ENCODE results near the gene ZMYND12.

ZMYND12 gene

DNA sequence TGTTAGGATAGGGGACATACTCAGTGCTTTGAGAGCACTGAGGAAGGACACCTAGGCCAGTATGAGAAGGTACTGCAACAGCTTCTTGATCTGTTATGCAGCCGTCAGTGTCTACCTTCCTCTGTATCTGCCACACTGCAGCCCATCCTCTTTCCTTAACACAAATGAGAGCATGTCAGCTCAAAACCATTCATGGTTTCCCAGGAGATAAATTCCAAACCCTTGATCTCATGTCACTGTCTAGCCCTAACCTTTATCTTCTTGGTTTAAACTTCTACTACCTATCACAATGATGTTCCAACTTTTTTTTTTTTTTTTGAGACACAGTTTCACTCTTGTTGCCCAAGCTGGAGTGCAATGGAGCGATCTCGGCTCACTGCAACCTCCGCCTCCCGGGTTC is 1.4 kb downstream of the ZMYND12 start:
- no peaks in the 10 kb centered on the region for H3K9me3 ChIP-seq (ENCODE audit: severe bottlenecking)
- H3K36me3 ChIP-seq: peaks cover 12% of the 10 kb centered on the region
- no peaks in the 10 kb centered on the region for H3K27me3 ChIP-seq (ENCODE audit: insufficient read depth, low read depth, severe bottlenecking)
- TF ChIP-seq CTCF (IDR thresholded peaks at IDR 0.05; ENCODE audit: low read depth, low read length): no peak
- H3K4me3 ChIP-seq (ENCODE audit: low read depth, low read length): no peak overlapping the region
- no peak for DNase-seq
- no peak overlapping the region for H3K27ac ChIP-seq

- H3K9me3 ChIP-seq (ENCODE audit: severe bottlenecking): no peaks in the 10 kb centered on the region
- no peak overlapping the region for H3K4me3 ChIP-seq (ENCODE audit: low read depth, low read length)
- TF ChIP-seq CTCF (IDR thresholded peaks at IDR 0.05; ENCODE audit: low read depth, low read length): no peak
- H3K27me3 ChIP-seq (ENCODE audit: insufficient read depth, low read depth, severe bottlenecking): no peaks in the 10 kb centered on the region
- no peak for DNase-seq
- peaks cover 5% of the 10 kb centered on the region for H3K36me3 ChIP-seq
- no peak overlapping the region for H3K27ac ChIP-seq
Measured at GRCh38 chr1:42453386-42453785, 2.4 kb downstream of the ZMYND12 start.

DNA sequence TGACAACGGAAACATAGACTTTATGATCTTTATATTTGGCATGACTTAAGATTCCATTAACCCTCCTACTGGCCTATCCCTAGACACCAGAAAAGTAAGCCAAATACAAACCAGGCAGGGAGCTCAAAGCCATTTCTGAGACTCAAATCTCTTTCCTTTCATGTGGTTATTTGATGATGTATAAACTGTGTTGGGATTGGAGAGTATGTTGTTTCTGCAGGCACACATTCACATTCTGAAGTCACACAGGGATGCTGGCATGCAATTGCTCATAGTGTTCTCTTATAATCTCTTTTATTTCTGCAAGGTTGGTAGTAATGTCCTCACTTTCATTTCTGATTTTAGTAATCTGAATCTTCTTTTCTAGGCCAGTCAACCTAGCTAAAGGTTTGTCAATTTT is 5.8 kb downstream of the ZMYND12 start:
- DNase-seq: no peak
- Histone ChIP-seq H3K27ac (no peak overlapping the region), H3K27me3 (ENCODE audit: insufficient read depth, low read depth, severe bottlenecking) (no peaks in the 10 kb centered on the region), H3K4me3 (ENCODE audit: low read depth, low read length) (no peak overlapping the region), H3K9me3 (ENCODE audit: severe bottlenecking) (no peaks in the 10 kb centered on the region), H3K36me3 (no peaks in the 10 kb centered on the region)
- TF ChIP-seq CTCF (IDR thresholded peaks at IDR 0.05; ENCODE audit: low read depth, low read length): no peak

DNA sequence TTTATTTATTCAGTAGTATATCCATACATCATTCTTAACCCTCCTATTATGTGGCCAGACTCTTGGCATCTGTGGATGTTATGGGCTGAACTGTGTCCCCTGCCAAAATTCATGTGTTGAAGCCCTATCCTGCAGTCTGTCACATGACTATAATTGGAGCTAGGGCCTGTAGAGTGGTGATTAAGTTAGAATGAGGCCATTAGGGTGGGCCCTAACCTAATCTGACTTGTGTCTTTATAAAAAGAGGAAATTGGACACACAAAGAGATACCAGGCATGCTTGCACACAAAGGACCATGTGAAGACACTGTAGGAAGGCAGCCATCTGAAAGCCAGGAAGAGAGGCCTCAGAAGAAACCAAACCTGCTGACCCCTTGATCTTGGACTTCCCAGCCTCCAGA is 6.6 kb downstream of the ZMYND12 start:
- no peak for TF ChIP-seq CTCF (IDR thresholded peaks at IDR 0.05; ENCODE audit: low read depth, low read length)
- DNase-seq: no peak

GRCh38 chr1:42442662-42443061 is 13.2 kb downstream of the ZMYND12 start:
- DNase-seq: no peak
- H3K36me3 ChIP-seq: no peaks in the 10 kb centered on the region

More for the DNA sequence above, 6.6 kb downstream of the ZMYND12 start:
- H3K27me3 ChIP-seq (ENCODE audit: insufficient read depth, low read depth, severe bottlenecking): no peaks in the 10 kb centered on the region
- no peaks in the 10 kb centered on the region for H3K9me3 ChIP-seq (ENCODE audit: severe bottlenecking)
- H3K4me3 ChIP-seq (ENCODE audit: low read depth, low read length): no peak overlapping the region
- H3K36me3 ChIP-seq: no peaks in the 10 kb centered on the region
- no peak overlapping the region for H3K27ac ChIP-seq

More at GRCh38 chr1:42442662-42443061, 13.2 kb downstream of the ZMYND12 start:
- Histone ChIP-seq H3K27ac (no peak overlapping the region), H3K9me3 (ENCODE audit: severe bottlenecking) (no peaks in the 10 kb centered on the region), H3K27me3 (ENCODE audit: insufficient read depth, low read depth, severe bottlenecking) (no peaks in the 10 kb centered on the region), H3K4me3 (ENCODE audit: low read depth, low read length) (no peak overlapping the region)
- no peak for TF ChIP-seq CTCF (IDR thresholded peaks at IDR 0.05; ENCODE audit: low read depth, low read length)

Measured in WERI-Rb-1 (cell line).